Suprapubic skin (tissue), 4 donors: ENCODE data around the gene XPOT. TPM values are rescaled to one million over a fixed set of nuclear protein-coding genes. Genes with fewer than 3 reads are reported as not detected.

ENCODE experiments used
- DNase-seq, 2 donors: peaks; one replicate each; pipeline ENCODE4 v3.0.0-alpha.2; 2019; ENCODE audit warnings: low spot score in 2 of 2
- H3K27ac ChIP-seq: fragments of 200-600 bp; sonication (generic); one replicate; pipeline ENCODE4 v1.5.1; 2019
- H3K27me3 ChIP-seq: fragments of 200-600 bp; sonication (generic); one replicate; pipeline ENCODE4 v1.5.1; 2019
- H3K36me3 ChIP-seq: fragments of 200-600 bp; sonication (generic); one replicate; pipeline ENCODE4 v1.5.1; 2019
- H3K4me1 ChIP-seq: fragments of 200-600 bp; sonication (generic); one replicate; pipeline ENCODE4 v1.5.1; 2019
- H3K4me3 ChIP-seq: fragments of 200-600 bp; sonication (generic); one replicate; pipeline ENCODE4 v1.5.1; 2019; ENCODE audit warnings: mild to moderate bottlenecking
- H3K9me3 ChIP-seq: fragments of 200-600 bp; sonication (generic); one replicate; pipeline ENCODE4 v1.5.1; 2019
- CTCF ChIP-seq, 2 donors: fragments of 200-600 bp in 1 of 2; fragments of 450-650 bp in 1 of 2; sonication (generic) in 1 of 2; IDR thresholded peaks; one replicate each; pipeline ENCODE4 v1.5.1; 2016 to 2019; ENCODE audit warnings: antibody characterized with exemption in 2 of 2, mild to moderate bottlenecking in 1 of 2, moderate library complexity in 1 of 2
- EP300 ChIP-seq: sonication (generic); formaldehyde crosslinking; IDR thresholded peaks from one replicate; pipeline ENCODE4 v1.6.1; 2017; ENCODE audit warnings: antibody characterized with exemption
- POLR2A ChIP-seq, 2 donors: fragments of 450-650 bp; IDR thresholded peaks; one replicate each; pipeline ENCODE4 v1.6.1; 2017; ENCODE audit warnings: antibody characterized with exemption in 2 of 2, mild to moderate bottlenecking in 2 of 2, moderate library complexity in 2 of 2
- POLR2AphosphoS5 ChIP-seq, 3 donors: sonication (generic); formaldehyde crosslinking; IDR thresholded peaks; one replicate each; pipeline ENCODE4 v1.6.1; 2017; ENCODE audit warnings: antibody characterized with exemption in 3 of 3
- WGBS: methylation state at CpG from one replicate; pipeline ENCODE4 v1.1.5; 2018; 5-methylcytosine and 5-hydroxymethylcytosine counted together
- total RNA-seq, 4 donors: library from RNA; depleted of rRNA; stranded (reverse); fragments of >200 nt; gene quantifications; one replicate each; pipeline ENCODE4 v1.1.0, GENCODE V29; 2016

The XPOT gene
- total RNA-seq, 4 donors from 2014 or later, result 33.0 to 68.9 (median 41.2) TPM

- H3K9me3 ChIP-seq, result peaks cover 7% of the 10 kb centered on the region
- no peaks in the 10 kb centered on the region for H3K36me3 ChIP-seq
- WGBS, result 88% methylated on average over 3 of the region's 3 CpGs
- no peak for TF ChIP-seq POLR2AphosphoS5 (IDR thresholded peaks at IDR 0.05)
- no peak for TF ChIP-seq POLR2A (IDR thresholded peaks at IDR 0.05)
- no peak for TF ChIP-seq EP300
- no peak for TF ChIP-seq CTCF (IDR thresholded peaks at IDR 0.05)
- peaks cover 3% of the 10 kb centered on the region for H3K4me1 ChIP-seq
- DNase-seq, result no peak
- H3K4me3 ChIP-seq, result no peak overlapping the region
- no peak overlapping the region for H3K27ac ChIP-seq
- H3K27me3 ChIP-seq, result peaks cover 3% of the 10 kb centered on the region
Measured at GRCh38 chr12:64385019-64385418, 19.2 kb upstream of the XPOT start.

GRCh38 chr12:64385468-64385867, 18.7 kb upstream of the XPOT start:
- TF ChIP-seq POLR2A (IDR thresholded peaks at IDR 0.05) (no peak), POLR2AphosphoS5 (IDR thresholded peaks at IDR 0.05) (no peak), CTCF (IDR thresholded peaks at IDR 0.05) (no peak), EP300 (no peak)
- no peaks in the 10 kb centered on the region for H3K36me3 ChIP-seq
- no peak for DNase-seq
- 36% methylated on average over 2 of the region's 2 CpGs for WGBS
- no peak overlapping the region for H3K27ac ChIP-seq
- peaks cover 7% of the 10 kb centered on the region for H3K27me3 ChIP-seq
- peaks cover 7% of the 10 kb centered on the region for H3K4me1 ChIP-seq
- peaks cover 7% of the 10 kb centered on the region for H3K9me3 ChIP-seq
- H3K4me3 ChIP-seq, result no peak overlapping the region

GRCh38 chr12:64387197-64387816, 16.9 kb upstream of the XPOT start:
- H3K27me3 ChIP-seq, result peaks cover 10% of the 10 kb centered on the region
- DNase-seq, result no peak
- 77% methylated on average over 6 of the region's 6 CpGs for WGBS

GRCh38 chr12:64389154-64389553, 15.0 kb upstream of the XPOT start:
- 55% methylated on average over 18 of the region's 18 CpGs for WGBS
- no peak for DNase-seq
- peaks cover 11% of the 10 kb centered on the region for H3K4me1 ChIP-seq
- H3K36me3 ChIP-seq, result no peaks in the 10 kb centered on the region
- no peak overlapping the region for H3K27ac ChIP-seq
- TF ChIP-seq EP300 (no peak), CTCF (IDR thresholded peaks at IDR 0.05) (no peak), POLR2AphosphoS5 (IDR thresholded peaks at IDR 0.05) (no peak)
- peaks cover 10% of the 10 kb centered on the region for H3K27me3 ChIP-seq
- H3K9me3 ChIP-seq, result no peaks in the 10 kb centered on the region
- no peak overlapping the region for H3K4me3 ChIP-seq

More at GRCh38 chr12:64387197-64387816, 16.9 kb upstream of the XPOT start:
- TF ChIP-seq CTCF (IDR thresholded peaks at IDR 0.05), result no peak
- TF ChIP-seq POLR2A (IDR thresholded peaks at IDR 0.05), result no peak
- TF ChIP-seq POLR2AphosphoS5 (IDR thresholded peaks at IDR 0.05), result no peak
- no peak for TF ChIP-seq EP300
- H3K27ac ChIP-seq, result no peak overlapping the region
- peaks cover 11% of the 10 kb centered on the region for H3K4me1 ChIP-seq
- H3K36me3 ChIP-seq, result no peaks in the 10 kb centered on the region
- no peaks in the 10 kb centered on the region for H3K9me3 ChIP-seq
- no peak overlapping the region for H3K4me3 ChIP-seq

GRCh38 chr12:64390275-64390851, 13.8 kb upstream of the XPOT start, which contains the start of gene C12orf56:
C12orf56 (minus strand) TSS chr12:64390758; CDS start chr12:64390565, 193 bp downstream.
- peak within 1 kb of the TSS; percentile 55 for H3K4me3 ChIP-seq
- no peaks in the 10 kb centered on the region for H3K9me3 ChIP-seq
- H3K36me3 ChIP-seq, result no peaks in the 10 kb centered on the region
- TF ChIP-seq POLR2AphosphoS5 (IDR thresholded peaks at IDR 0.05), result no peak
- TF ChIP-seq CTCF (IDR thresholded peaks at IDR 0.05), result no peak
- TF ChIP-seq POLR2A (IDR thresholded peaks at IDR 0.05), result no peak
- no peak for TF ChIP-seq EP300
- peaks cover 12% of the 10 kb centered on the region for H3K4me1 ChIP-seq
- no peak for DNase-seq
- H3K27ac ChIP-seq, result no peak within 1 kb of the TSS
- H3K27me3 ChIP-seq, result peaks cover 10% of the 10 kb centered on the region
- WGBS, result under 1% methylated on average over 40 of the region's 66 CpGs
